Thoracic aorta (tissue), 2 donors: Measurements from ENCODE around the gene CDK18. TPM values are rescaled to one million over a fixed set of nuclear protein-coding genes. Genes with fewer than 3 reads are reported as not detected.

Source experiments
- ATAC-seq: fragments of 150-250 bp; one replicate; pipeline ENCODE4 v1.8.0; 2017; ENCODE audit warnings: low read depth; ENCODE audit not compliant: insufficient number of reproducible peaks, low FRiP score
- DNase-seq: peaks from one replicate; pipeline ENCODE4 v3.0.0-alpha.2; 2020; ENCODE audit warnings: low spot score
- H3K27ac ChIP-seq, 2 donors: fragments of 200-600 bp; sonication (generic); 1 replicate in 1 of 2; 2 replicates in 1 of 2; pipeline ENCODE4 v1.5.1; 2016; ENCODE audit warnings: mild to moderate bottlenecking in 2 of 2, moderate library complexity in 2 of 2
- H3K27me3 ChIP-seq: fragments of 200-600 bp; sonication (generic); replicated peaks from 2 replicates; pipeline ENCODE4 v1.6.0; 2016; ENCODE audit warnings: mild to moderate bottlenecking; ENCODE audit not compliant: insufficient read depth
- H3K36me3 ChIP-seq: fragments of 200-600 bp; sonication (generic); one replicate; pipeline ENCODE4 v1.5.1; 2016
- H3K4me1 ChIP-seq, 2 donors: fragments of 200-600 bp; sonication (generic); 1 replicate in 1 of 2; 2 replicates in 1 of 2; pipeline versions ENCODE4 v1.5.1 to v1.6.0; 2016; ENCODE audit warnings: low read depth in 2 of 2, mild to moderate bottlenecking in 1 of 2; ENCODE audit not compliant: control insufficient read depth in 1 of 2
- H3K4me3 ChIP-seq: fragments of 200-600 bp; sonication (generic); 2 replicates; pipeline ENCODE4 v1.5.1; 2016; ENCODE audit warnings: mild to moderate bottlenecking
- H3K9me3 ChIP-seq: fragments of 200-600 bp; sonication (generic); 2 replicates; pipeline ENCODE4 v1.5.1; 2016
- total RNA-seq, 2 donors: library from RNA; depleted of rRNA; stranded (reverse); fragments of >200 nt; gene quantifications; one replicate each; pipeline versions ENCODE4 v1.1.0 to v1.2.3, GENCODE V29; 2016
- TF ChIP-seq, protein P1 (sequence below): fragments of 200-600 bp; sonication (generic); IDR thresholded peaks from one replicate; pipeline ENCODE4 v1.5.1; 2019; ENCODE audit warnings: antibody characterized with exemption

Gene CDK18
- total RNA-seq, 2 donors from 2014 or later: 18.6 to 35.2 TPM

- Histone ChIP-seq H3K4me1 (peaks cover 0 to 3% of the 10 kb centered on the region in 2 donors), H3K4me3 (no peak overlapping the region), H3K27ac (no peak overlapping the region), H3K27me3 (peaks cover 9% of the 10 kb centered on the region), H3K36me3 (no peaks in the 10 kb centered on the region), H3K9me3 (peaks cover 12% of the 10 kb centered on the region)
- DNase-seq (no peak), ATAC-seq (no peak)
- TF ChIP-seq, protein P1, sequence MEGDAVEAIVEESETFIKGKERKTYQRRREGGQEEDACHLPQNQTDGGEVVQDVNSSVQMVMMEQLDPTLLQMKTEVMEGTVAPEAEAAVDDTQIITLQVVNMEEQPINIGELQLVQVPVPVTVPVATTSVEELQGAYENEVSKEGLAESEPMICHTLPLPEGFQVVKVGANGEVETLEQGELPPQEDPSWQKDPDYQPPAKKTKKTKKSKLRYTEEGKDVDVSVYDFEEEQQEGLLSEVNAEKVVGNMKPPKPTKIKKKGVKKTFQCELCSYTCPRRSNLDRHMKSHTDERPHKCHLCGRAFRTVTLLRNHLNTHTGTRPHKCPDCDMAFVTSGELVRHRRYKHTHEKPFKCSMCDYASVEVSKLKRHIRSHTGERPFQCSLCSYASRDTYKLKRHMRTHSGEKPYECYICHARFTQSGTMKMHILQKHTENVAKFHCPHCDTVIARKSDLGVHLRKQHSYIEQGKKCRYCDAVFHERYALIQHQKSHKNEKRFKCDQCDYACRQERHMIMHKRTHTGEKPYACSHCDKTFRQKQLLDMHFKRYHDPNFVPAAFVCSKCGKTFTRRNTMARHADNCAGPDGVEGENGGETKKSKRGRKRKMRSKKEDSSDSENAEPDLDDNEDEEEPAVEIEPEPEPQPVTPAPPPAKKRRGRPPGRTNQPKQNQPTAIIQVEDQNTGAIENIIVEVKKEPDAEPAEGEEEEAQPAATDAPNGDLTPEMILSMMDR: no peak
Observed at GRCh38 chr1:205563927-205564441, 59.5 kb downstream of the CDK18 start.

- Histone ChIP-seq H3K9me3 (peaks cover 10% of the 10 kb centered on the region), H3K4me1 (peaks cover 0 to 3% of the 10 kb centered on the region in 2 donors), H3K27ac (no peak overlapping the region), H3K36me3 (no peaks in the 10 kb centered on the region), H3K27me3 (peaks cover 14% of the 10 kb centered on the region), H3K4me3 (no peak overlapping the region)
- TF ChIP-seq, protein P1: no peak
- ATAC-seq: no peak
- DNase-seq: no peak
Observed at GRCh38 chr1:205565799-205566198, 61.3 kb downstream of the CDK18 start.

GRCh38 chr1:205567716-205568115, 63.2 kb downstream of the CDK18 start:
- TF ChIP-seq, protein P1: no peak
- DNase-seq (no peak), ATAC-seq (no peak)
- H3K9me3 ChIP-seq: no peaks in the 10 kb centered on the region
- no peak overlapping the region for H3K27ac ChIP-seq
- H3K27me3 ChIP-seq: peaks cover 14% of the 10 kb centered on the region
- peaks cover 0 to 3% of the 10 kb centered on the region in 2 donors for H3K4me1 ChIP-seq
- H3K4me3 ChIP-seq: no peak overlapping the region
- no peaks in the 10 kb centered on the region for H3K36me3 ChIP-seq

- H3K27ac ChIP-seq: peak overlapping the region in 1 of 2 donors; percentile 38
- no peaks in the 10 kb centered on the region for H3K9me3 ChIP-seq
- H3K4me3 ChIP-seq: peak overlapping the region; percentile 53
- peaks cover 0 to 3% of the 10 kb centered on the region in 2 donors for H3K4me1 ChIP-seq
- H3K27me3 ChIP-seq: peaks cover 14% of the 10 kb centered on the region
- DNase-seq (no peak), ATAC-seq (no peak)
- TF ChIP-seq, protein P1: no peak
- H3K36me3 ChIP-seq: no peaks in the 10 kb centered on the region
Observed at GRCh38 chr1:205568135-205568468, 63.6 kb downstream of the CDK18 start.

DNA sequence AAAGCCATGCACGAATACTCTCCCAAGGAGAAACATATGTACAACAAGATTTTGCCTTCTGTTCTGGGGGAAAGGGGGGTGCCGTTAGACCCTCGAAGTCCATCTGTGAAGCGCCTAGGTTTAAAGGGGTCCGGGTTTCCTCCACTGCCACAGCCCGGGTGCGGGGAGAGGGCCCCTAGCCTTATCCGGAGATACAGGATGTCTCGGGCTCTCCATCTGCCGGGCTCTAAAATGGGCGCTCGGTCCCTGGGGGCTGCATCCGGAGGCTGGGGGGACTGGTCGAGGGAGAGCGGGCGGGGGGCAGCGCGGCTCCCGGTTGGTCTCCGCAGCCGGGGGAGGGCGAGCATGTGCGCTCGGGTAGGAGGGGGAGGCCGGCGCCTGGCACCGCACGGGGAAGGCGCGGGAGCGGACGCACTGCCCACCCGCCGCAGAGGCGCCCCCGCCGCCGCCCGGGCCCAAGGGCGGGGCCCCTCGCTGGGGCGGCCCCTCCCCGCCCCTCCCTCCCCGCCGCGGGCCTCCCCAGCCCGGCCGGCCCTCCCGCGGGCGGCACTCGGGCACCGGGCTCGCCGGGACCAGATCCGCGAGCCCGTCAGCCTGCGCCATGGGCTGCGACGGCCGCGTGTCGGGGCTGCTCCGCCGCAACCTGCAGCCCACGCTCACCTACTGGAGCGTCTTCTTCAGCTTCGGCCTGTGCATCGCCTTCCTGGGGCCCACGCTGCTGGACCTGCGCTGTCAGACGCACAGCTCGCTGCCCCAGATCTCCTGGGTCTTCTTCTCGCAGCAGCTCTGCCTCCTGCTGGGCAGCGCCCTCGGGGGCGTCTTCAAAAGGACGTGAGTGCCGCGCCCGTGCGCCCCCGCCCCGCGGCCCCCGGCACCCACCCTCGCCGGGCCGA, 64.2 kb downstream of the CDK18 start:
- Histone ChIP-seq H3K27ac (peak overlapping the region in 1 of 2 donors; percentile 38), H3K27me3 (peaks cover 14% of the 10 kb centered on the region), H3K9me3 (no peaks in the 10 kb centered on the region), H3K4me3 (peak overlapping the region; percentile 57), H3K4me1 (peaks cover 0 to 3% of the 10 kb centered on the region in 2 donors), H3K36me3 (no peaks in the 10 kb centered on the region)
- TF ChIP-seq, protein P1: no peak
- ATAC-seq (no peak), DNase-seq (no peak)
